HCT116 (cell line): ENCODE results near the gene SEMA3E. TPM values are rescaled to one million over a fixed set of nuclear protein-coding genes. Genes with fewer than 3 reads are reported as not detected.

Source experiments
- ATAC-seq: fragments of 200-7000 bp; cut with Tn5 transposase; 2 replicates; pipeline ENCODE4 v1.9.1; 2020; ENCODE audit warnings: mild to moderate bottlenecking, moderate library complexity
- BruUV-seq: library from RNA; stranded (reverse); fragments of 400-500 nt; replicated peaks from 2 replicates; lab custom pipeline; 2021; lab: Mats Ljungman, UMichigan
- CTCF ChIA-PET: fragments of 300-600 bp; sonication (Branson Sonifier 250); formaldehyde crosslinking; loops from one replicate; lab custom pipeline; 2021; ENCODE audit warnings: antibody characterized with exemption; lab: Charles Lee
- POLR2A ChIA-PET: fragments of 300-600, 350-600 bp; sonication (Branson Sonifier 250); formaldehyde crosslinking; loops from one replicate; lab custom pipeline; 2021; ENCODE audit warnings: antibody characterized with exemption; lab: Charles Lee
- RAD21 ChIA-PET, 2 experiments: fragments of 300-600 bp; sonication (Branson Sonifier 250); formaldehyde crosslinking; loops; one replicate each; lab custom pipeline; 2023; ENCODE audit warnings: low total read pairs in 2 of 2; ENCODE audit not compliant: uncharacterized antibody in 2 of 2, unreplicated experiment in 2 of 2, low non-redundant PET in 1 of 2; lab: Charles Lee
- DNase-seq: peaks from one replicate; pipeline ENCODE4 v3.0.0-alpha.2; 2010; ENCODE audit warnings: low read depth, low spot score
- H2AFZ ChIP-seq: fragments of 200-600 bp; shearing (Covaris generic), sonication (generic); 2 replicates; pipeline ENCODE4 v1.6.1; 2017; ENCODE audit warnings: low read depth, mixed run types, mixed read lengths, antibody characterized with exemption, low read length; ENCODE audit not compliant: poor library complexity, severe bottlenecking
- H3K27ac ChIP-seq: 2 replicates; pipeline ENCODE4 v1.5.1; 2012; ENCODE audit warnings: low read depth, low read length
- H3K27me3 ChIP-seq: fragments of 200-600 bp; sonication (generic); 2 replicates; pipeline ENCODE4 v1.6.1; 2016; ENCODE audit warnings: mixed run types, low read length, mixed read lengths; ENCODE audit not compliant: insufficient read depth
- H3K36me3 ChIP-seq, 2 experiments: fragments of 200-500 bp in 1 of 2; fragments of 200-600 bp in 1 of 2; sonication (Bioruptor generic) in 1 of 2; sonication (generic) in 1 of 2; 2 replicates each; pipeline versions ENCODE4 v1.5.1 to v1.6.1; 2014 to 2016; ENCODE audit warnings: low read length in 2 of 2, inconsistent platforms in 1 of 2, mixed read lengths in 1 of 2, mixed run types in 1 of 2; ENCODE audit not compliant: insufficient read depth in 2 of 2, control insufficient read depth in 1 of 2
- H3K4me1 ChIP-seq, 2 experiments: fragments of 200-600 bp in 1 of 2; sonication (generic) in 1 of 2; 2 replicates each; pipeline versions ENCODE4 v1.5.1 to v1.6.1; 2012 to 2017; ENCODE audit warnings: low read length in 2 of 2, inconsistent platforms in 1 of 2, mild to moderate bottlenecking in 1 of 2, mixed read lengths in 1 of 2, mixed run types in 1 of 2, moderate library complexity in 1 of 2; ENCODE audit not compliant: insufficient read depth in 2 of 2, control insufficient read depth in 1 of 2
- H3K4me2 ChIP-seq: fragments of 200-600 bp; sonication (generic); 2 replicates; pipeline ENCODE4 v1.6.1; 2017; ENCODE audit warnings: mixed run types, low read length, mixed read lengths
- H3K4me3 ChIP-seq, 2 experiments: fragments of 200-600 bp in 1 of 2; sonication (generic) in 1 of 2; replicated peaks in 1 of 2; 2 replicates each; pipeline ENCODE4 v1.5.1; 2011 to 2016; ENCODE audit warnings: low read length in 2 of 2, control low read depth in 1 of 2, low read depth in 1 of 2, mild to moderate bottlenecking in 1 of 2, mixed read lengths in 1 of 2, mixed run types in 1 of 2
- H3K79me2 ChIP-seq: fragments of 200-600 bp; sonication (generic); 2 replicates; pipeline ENCODE4 v1.6.1; 2017; ENCODE audit warnings: mild to moderate bottlenecking, mixed run types, low read length, moderate library complexity, mixed read lengths; ENCODE audit not compliant: insufficient read depth
- H3K9ac ChIP-seq: fragments of 200-600 bp; sonication (generic); 2 replicates; pipeline ENCODE4 v1.6.1; 2016; ENCODE audit warnings: low read length, mixed read lengths
- H3K9me2 ChIP-seq: fragments of 200-600 bp; sonication (generic), shearing (Covaris generic); 2 replicates; pipeline ENCODE4 v1.6.1; 2017; ENCODE audit warnings: mixed run types, mild to moderate bottlenecking, moderate library complexity; ENCODE audit not compliant: insufficient read depth
- H3K9me3 ChIP-seq, 2 experiments: fragments of 200-500 bp in 1 of 2; fragments of 200-600 bp in 1 of 2; sonication (Bioruptor generic) in 1 of 2; sonication (generic) in 1 of 2; 2 replicates each; pipeline ENCODE4 v1.6.1; 2014 to 2017; ENCODE audit warnings: low read length in 2 of 2, mixed read lengths in 2 of 2, inconsistent platforms in 1 of 2, low read depth in 1 of 2, mild to moderate bottlenecking in 1 of 2, mixed run types in 1 of 2, moderate library complexity in 1 of 2; ENCODE audit not compliant: control insufficient read depth in 1 of 2, insufficient read depth in 1 of 2
- H4K20me1 ChIP-seq: fragments of 200-600 bp; sonication (generic), shearing (Covaris generic); 2 replicates; pipeline ENCODE4 v1.6.1; 2017; ENCODE audit warnings: mixed run types, mild to moderate bottlenecking, moderate library complexity; ENCODE audit not compliant: insufficient read depth
- EZH2 ChIP-seq: fragments of 200-600 bp; sonication (generic); IDR thresholded peaks from 2 replicates; pipeline ENCODE4 v1.6.1; 2017; ENCODE audit warnings: antibody characterized with exemption, mixed run types
- JUND ChIP-seq: IDR thresholded peaks from 2 replicates; pipeline ENCODE4 v1.6.1; 2012
- POLR2AphosphoS5 ChIP-seq: IDR thresholded peaks from 2 replicates; pipeline ENCODE4 v1.6.1; 2011; ENCODE audit warnings: mild to moderate bottlenecking, low read depth, low read length, moderate library complexity
- RAD21 ChIP-seq: IDR thresholded peaks from 2 replicates; pipeline ENCODE4 v1.6.1; 2012; ENCODE audit warnings: low read depth, mild to moderate bottlenecking
- SRF ChIP-seq: IDR thresholded peaks from 2 replicates; pipeline ENCODE4 v1.6.1; 2012; ENCODE audit warnings: low read depth
- TCF7L2 ChIP-seq: IDR thresholded peaks from 2 replicates; pipeline ENCODE4 v1.7.0; 2011; ENCODE audit warnings: borderline replicate concordance, inconsistent platforms; ENCODE audit not compliant: insufficient read depth, insufficient read length; ENCODE audit errors: extremely low read depth
- YY1 ChIP-seq: IDR thresholded peaks from 2 replicates; pipeline ENCODE4 v1.6.1; 2011; ENCODE audit warnings: low read length, low read depth, moderate library complexity, mild to moderate bottlenecking; ENCODE audit not compliant: insufficient replicate concordance; ENCODE audit errors: extremely low read depth
- ZNF274 ChIP-seq: fragments of 200-500 bp; sonication (Bioruptor generic); IDR thresholded peaks from 2 replicates; pipeline ENCODE4 v1.6.1; 2014; ENCODE audit warnings: mild to moderate bottlenecking, low read depth, low read length, inconsistent platforms
- intact Hi-C: fragments of 100-400 bp; cut with micrococcal nuclease; formaldehyde crosslinking; loops from 2 replicates; pipeline ENCODE4 v1.10.0; 2022
- total RNA-seq: library from RNA; stranded (reverse); gene quantifications from one replicate; pipeline ENCODE4 v1.2.1, GENCODE V29; 2021; ENCODE audit not compliant: unreplicated experiment
- TF ChIP-seq, protein P1 (sequence below): IDR thresholded peaks from 2 replicates; pipeline ENCODE4 v1.6.1; 2012
- TF ChIP-seq, protein P2 (sequence below): IDR thresholded peaks from 2 replicates; pipeline ENCODE4 v1.6.1; 2012; ENCODE audit warnings: low read depth
- TF ChIP-seq, protein P3 (sequence below): IDR thresholded peaks from 2 replicates; pipeline ENCODE4 v1.6.1; 2012
- TF ChIP-seq, protein P4 (sequence below), 3 experiments: fragments of 200-600 bp in 1 of 3; sonication (generic) in 1 of 3; IDR thresholded peaks in 2 of 3; conservative IDR thresholded peaks in 1 of 3; 2 replicates each; pipeline ENCODE4 v1.5.1; 2012 to 2017; ENCODE audit warnings: low read depth in 2 of 3, low read length in 2 of 3, antibody characterized with exemption in 1 of 3, borderline replicate concordance in 1 of 3, control low read depth in 1 of 3, mild to moderate bottlenecking in 1 of 3, mixed read lengths in 1 of 3, mixed run types in 1 of 3, moderate library complexity in 1 of 3; ENCODE audit not compliant: insufficient read depth in 1 of 3

SEMA3E gene
- total RNA-seq, 1 experiment from 2014 or later: 1.6 TPM

DNA sequence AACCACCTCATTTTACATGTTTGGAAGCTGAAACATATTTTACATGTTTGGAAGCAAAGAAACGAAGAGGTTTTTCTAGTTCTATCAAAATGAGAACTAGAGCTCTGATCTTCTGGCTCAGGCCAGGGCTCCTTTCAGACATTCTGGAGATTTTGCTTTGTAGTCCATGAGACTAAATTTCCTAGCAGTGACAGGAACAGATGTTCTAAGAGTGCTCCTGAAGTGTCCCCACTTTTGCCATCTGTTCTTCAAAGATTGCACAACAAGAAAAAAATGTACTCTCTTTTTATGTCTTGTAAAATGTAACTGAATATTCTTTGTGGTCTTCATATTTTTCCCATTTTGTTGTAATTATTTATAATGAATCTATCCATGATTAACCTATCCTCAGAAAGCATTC is 289.8 kb downstream of the SEMA3E start:
- POLR2A ChIA-PET: no interaction called here
- intact Hi-C loops: no loop called here
- no TSS peak for BruUV-seq

DNA sequence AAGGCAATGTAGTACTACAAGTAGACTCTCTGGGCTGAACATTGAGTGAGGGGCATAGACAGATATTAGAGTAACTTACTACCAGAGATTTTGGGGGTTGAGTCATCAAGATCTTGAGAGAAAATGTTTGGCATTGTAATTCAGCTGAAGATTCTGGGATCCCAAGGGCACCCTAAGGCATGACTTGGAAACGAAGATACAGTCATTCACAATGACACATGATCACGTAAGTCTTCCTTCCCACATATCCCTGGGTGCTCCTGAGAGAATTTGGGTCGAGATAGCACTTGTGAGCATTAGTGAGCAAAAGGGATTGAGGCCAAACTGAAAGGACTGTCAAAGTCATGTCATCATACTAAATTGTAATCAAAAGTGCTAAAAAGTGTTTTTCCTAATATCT is 293.8 kb downstream of the SEMA3E start:
- Histone ChIP-seq H3K79me2 (no peaks in the 10 kb centered on the region), H2AFZ (no peak overlapping the region), H3K4me3 (no peak overlapping the region), H3K27ac (no peak overlapping the region), H3K36me3 (no peaks in the 10 kb centered on the region), H3K4me1 (no peaks in the 10 kb centered on the region), H3K27me3 (no peaks in the 10 kb centered on the region), H3K9me2 (no peaks in the 10 kb centered on the region), H3K9me3 (no peaks in the 10 kb centered on the region), H3K9ac (no peak overlapping the region), H3K4me2 (no peak overlapping the region), H4K20me1 (no peaks in the 10 kb centered on the region)
- ChIA-PET POLR2A (no interaction called here), CTCF (no interaction called here), RAD21 (no interaction called here)
- no peak for DNase-seq
- intact Hi-C loops: no loop called here
- no TSS peak for BruUV-seq
- no peak for ATAC-seq
- TF ChIP-seq POLR2AphosphoS5: no peak
- no peak for TF ChIP-seq SRF
- TF ChIP-seq RAD21: no peak
- TF ChIP-seq, protein P1, sequence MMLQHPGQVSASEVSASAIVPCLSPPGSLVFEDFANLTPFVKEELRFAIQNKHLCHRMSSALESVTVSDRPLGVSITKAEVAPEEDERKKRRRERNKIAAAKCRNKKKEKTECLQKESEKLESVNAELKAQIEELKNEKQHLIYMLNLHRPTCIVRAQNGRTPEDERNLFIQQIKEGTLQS: no peak
- TF ChIP-seq YY1: no peak
- TF ChIP-seq, protein P2, sequence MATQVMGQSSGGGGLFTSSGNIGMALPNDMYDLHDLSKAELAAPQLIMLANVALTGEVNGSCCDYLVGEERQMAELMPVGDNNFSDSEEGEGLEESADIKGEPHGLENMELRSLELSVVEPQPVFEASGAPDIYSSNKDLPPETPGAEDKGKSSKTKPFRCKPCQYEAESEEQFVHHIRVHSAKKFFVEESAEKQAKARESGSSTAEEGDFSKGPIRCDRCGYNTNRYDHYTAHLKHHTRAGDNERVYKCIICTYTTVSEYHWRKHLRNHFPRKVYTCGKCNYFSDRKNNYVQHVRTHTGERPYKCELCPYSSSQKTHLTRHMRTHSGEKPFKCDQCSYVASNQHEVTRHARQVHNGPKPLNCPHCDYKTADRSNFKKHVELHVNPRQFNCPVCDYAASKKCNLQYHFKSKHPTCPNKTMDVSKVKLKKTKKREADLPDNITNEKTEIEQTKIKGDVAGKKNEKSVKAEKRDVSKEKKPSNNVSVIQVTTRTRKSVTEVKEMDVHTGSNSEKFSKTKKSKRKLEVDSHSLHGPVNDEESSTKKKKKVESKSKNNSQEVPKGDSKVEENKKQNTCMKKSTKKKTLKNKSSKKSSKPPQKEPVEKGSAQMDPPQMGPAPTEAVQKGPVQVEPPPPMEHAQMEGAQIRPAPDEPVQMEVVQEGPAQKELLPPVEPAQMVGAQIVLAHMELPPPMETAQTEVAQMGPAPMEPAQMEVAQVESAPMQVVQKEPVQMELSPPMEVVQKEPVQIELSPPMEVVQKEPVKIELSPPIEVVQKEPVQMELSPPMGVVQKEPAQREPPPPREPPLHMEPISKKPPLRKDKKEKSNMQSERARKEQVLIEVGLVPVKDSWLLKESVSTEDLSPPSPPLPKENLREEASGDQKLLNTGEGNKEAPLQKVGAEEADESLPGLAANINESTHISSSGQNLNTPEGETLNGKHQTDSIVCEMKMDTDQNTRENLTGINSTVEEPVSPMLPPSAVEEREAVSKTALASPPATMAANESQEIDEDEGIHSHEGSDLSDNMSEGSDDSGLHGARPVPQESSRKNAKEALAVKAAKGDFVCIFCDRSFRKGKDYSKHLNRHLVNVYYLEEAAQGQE: no peak
- TF ChIP-seq, protein P3, sequence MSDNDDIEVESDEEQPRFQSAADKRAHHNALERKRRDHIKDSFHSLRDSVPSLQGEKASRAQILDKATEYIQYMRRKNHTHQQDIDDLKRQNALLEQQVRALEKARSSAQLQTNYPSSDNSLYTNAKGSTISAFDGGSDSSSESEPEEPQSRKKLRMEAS: no peak

More for the DNA sequence above, 289.8 kb downstream of the SEMA3E start:
- H3K79me2 ChIP-seq: no peaks in the 10 kb centered on the region
- no peaks in the 10 kb centered on the region for H3K9me3 ChIP-seq
- no peak overlapping the region for H3K27ac ChIP-seq
- DNase-seq (no peak), ATAC-seq (no peak)
- H3K36me3 ChIP-seq: no peaks in the 10 kb centered on the region
- no peak overlapping the region for H2AFZ ChIP-seq
- H3K4me1 ChIP-seq: no peaks in the 10 kb centered on the region
- H4K20me1 ChIP-seq: no peaks in the 10 kb centered on the region
- RAD21 ChIA-PET: no interaction called here
- no peaks in the 10 kb centered on the region for H3K9me2 ChIP-seq
- no peak overlapping the region for H3K4me2 ChIP-seq
- TF ChIP-seq EZH2 (no peak), TCF7L2 (no peak), ZNF274 (no peak), JUND (no peak)
- TF ChIP-seq, protein P4, sequence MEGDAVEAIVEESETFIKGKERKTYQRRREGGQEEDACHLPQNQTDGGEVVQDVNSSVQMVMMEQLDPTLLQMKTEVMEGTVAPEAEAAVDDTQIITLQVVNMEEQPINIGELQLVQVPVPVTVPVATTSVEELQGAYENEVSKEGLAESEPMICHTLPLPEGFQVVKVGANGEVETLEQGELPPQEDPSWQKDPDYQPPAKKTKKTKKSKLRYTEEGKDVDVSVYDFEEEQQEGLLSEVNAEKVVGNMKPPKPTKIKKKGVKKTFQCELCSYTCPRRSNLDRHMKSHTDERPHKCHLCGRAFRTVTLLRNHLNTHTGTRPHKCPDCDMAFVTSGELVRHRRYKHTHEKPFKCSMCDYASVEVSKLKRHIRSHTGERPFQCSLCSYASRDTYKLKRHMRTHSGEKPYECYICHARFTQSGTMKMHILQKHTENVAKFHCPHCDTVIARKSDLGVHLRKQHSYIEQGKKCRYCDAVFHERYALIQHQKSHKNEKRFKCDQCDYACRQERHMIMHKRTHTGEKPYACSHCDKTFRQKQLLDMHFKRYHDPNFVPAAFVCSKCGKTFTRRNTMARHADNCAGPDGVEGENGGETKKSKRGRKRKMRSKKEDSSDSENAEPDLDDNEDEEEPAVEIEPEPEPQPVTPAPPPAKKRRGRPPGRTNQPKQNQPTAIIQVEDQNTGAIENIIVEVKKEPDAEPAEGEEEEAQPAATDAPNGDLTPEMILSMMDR (IDR thresholded peaks at IDR 0.05 in 2 of 3, conservative IDR thresholded peaks at IDR 0.05 in 1 of 3; ENCODE audit: borderline replicate concordance in 1 of 3, insufficient read depth in 1 of 3, low read depth in 2 of 3, low read length in 2 of 3): no peak
- CTCF ChIA-PET: no interaction called here
- H3K27me3 ChIP-seq: no peaks in the 10 kb centered on the region
- H3K9ac ChIP-seq: no peak overlapping the region
- H3K4me3 ChIP-seq: no peak overlapping the region
